ENCODE data around the gene BICC1. TPM values are rescaled to one million over a fixed set of nuclear protein-coding genes. Genes with fewer than 3 reads are reported as not detected.

BICC1 gene
- total and polyA plus RNA-seq, 2 of the 8 experiments (the other 6 are each of a cell fraction or from before 2014, with no cell fraction given) = 0.20 to 0.73 TPM

DNA sequence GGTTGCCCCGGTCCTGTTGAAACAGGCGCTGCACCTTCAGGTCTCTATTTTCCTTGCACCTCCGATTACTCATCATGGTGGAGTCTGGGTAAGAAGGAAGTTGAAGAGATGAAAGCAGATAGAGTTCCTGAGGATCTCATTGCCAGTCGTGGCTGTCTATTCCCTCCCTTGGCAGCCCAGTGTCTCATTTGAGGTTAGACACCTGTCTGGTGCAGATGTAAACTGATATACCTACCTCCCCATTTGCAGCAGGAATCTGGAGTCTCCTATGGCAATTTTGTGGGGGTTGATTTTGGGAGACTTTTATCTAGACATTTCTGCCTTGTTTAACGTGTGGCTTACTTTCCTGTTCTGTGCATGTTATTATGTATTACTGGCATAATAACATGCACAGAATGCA, 212.1 kb downstream of the BICC1 start:
- no peak overlapping the region for H3K4ac ChIP-seq (replicated peaks; ENCODE audit: insufficient read length, low read depth, low read length)
- no peak overlapping the region for H3K18ac ChIP-seq (ENCODE audit: extremely low read depth, low read length)
- no peak overlapping the region for H2BK120ac ChIP-seq (replicated peaks; ENCODE audit: low read depth, low read length)
- no peak overlapping the region for H4K91ac ChIP-seq (replicated peaks; ENCODE audit: insufficient read length, low read length)
- no peak overlapping the region for H2BK5ac ChIP-seq (ENCODE audit: low read depth, low read length)
- no peaks in the 10 kb centered on the region for H4K20me1 ChIP-seq (replicated peaks in 1 of 2; ENCODE audit: control insufficient read depth in 1 of 2, insufficient read depth in 2 of 2, low read length in 2 of 2)
- H3K4me3 ChIP-seq (ENCODE audit: extremely low read depth in 1 of 4, insufficient read depth in 2 of 4, low read depth in 3 of 4, low read length in 4 of 4) = no peak overlapping the region
- H2AK5ac ChIP-seq (ENCODE audit: low read depth, low read length) = no peak overlapping the region
- H3K79me2 ChIP-seq (ENCODE audit: control insufficient read depth in 1 of 2, insufficient read depth in 2 of 2, low read length in 2 of 2) = no peaks in the 10 kb centered on the region
- H3K23ac ChIP-seq (ENCODE audit: insufficient read length) = no peak overlapping the region
- no peak overlapping the region for H2AFZ ChIP-seq (ENCODE audit: low read length)
- H4K8ac ChIP-seq (ENCODE audit: extremely low read depth, insufficient read depth, low read length) = no peak overlapping the region
- DNase-seq (ENCODE audit: low read depth in 1 of 2, low spot score in 2 of 2) (no peak), FAIRE-seq (no peak)
- no peak overlapping the region for H3K4me2 ChIP-seq (ENCODE audit: insufficient read depth in 1 of 2, low read depth in 2 of 2, low read length in 2 of 2)
- H3K4me1 ChIP-seq (replicated peaks in 1 of 4; ENCODE audit: control insufficient read depth in 3 of 4, insufficient read depth in 4 of 4, low read length in 3 of 4) = no peaks in the 10 kb centered on the region
- no peak overlapping the region for H3K14ac ChIP-seq (ENCODE audit: insufficient read length)
- H3K27me3 ChIP-seq (replicated peaks in 1 of 4; ENCODE audit: control insufficient read depth in 3 of 4, extremely low read depth in 1 of 4, insufficient read depth in 3 of 4, low read length in 3 of 4) = no peaks in the 10 kb centered on the region
- no peak overlapping the region for H4K5ac ChIP-seq (ENCODE audit: insufficient read length, low read depth, low read length)
- CTCF ChIA-PET (ENCODE audit: partially characterized antibody) = no interaction called here
- WGBS, 2 experiments (ENCODE audit: extremely low coverage in 1 of 2, insufficient coverage in 1 of 2, insufficient read length in 1 of 2, insufficient replicate concordance in 2 of 2, low coverage in 1 of 2, low lambda C conversion rate in 2 of 2, missing lambda C conversion rate in 1 of 2) = 95% methylated on average over 5 of the region's 5 CpGs; no CpG with 5 or more reads in 1 of the 2 experiments
- H2BK12ac ChIP-seq (ENCODE audit: low read depth, low read length) = no peak overlapping the region
- no peaks in the 10 kb centered on the region for H3K23me2 ChIP-seq (ENCODE audit: low read depth, low read length)
- no peaks in the 10 kb centered on the region for H3K79me1 ChIP-seq (ENCODE audit: low read depth, low read length)
- TF ChIP-seq CHD2 (IDR thresholded peaks at IDR 0.05; ENCODE audit: low read length) (no peak), CHD1 (IDR thresholded peaks at IDR 0.05; ENCODE audit: low read depth, low read length) (no peak), SP1 (IDR thresholded peaks at IDR 0.05; ENCODE audit: low read depth, low read length) (no peak), TCF12 (IDR thresholded peaks at IDR 0.05; ENCODE audit: low read depth, low read length) (no peak), FOSL1 (IDR thresholded peaks at IDR 0.05; ENCODE audit: insufficient read depth, low read depth, low read length) (no peak), SP4 (IDR thresholded peaks at IDR 0.05; ENCODE audit: low read length) (no peak)
- 0 out of 4 replicates have a peak, but pooled peaks cover 0 to 3% of the 10 kb centered on the region in 2 experiments for H3K9me3 ChIP-seq (ENCODE audit: insufficient read depth in 2 of 2, low read depth in 1 of 2, low read length in 1 of 2)
- H3K9ac ChIP-seq (replicated peaks in 1 of 4; ENCODE audit: extremely low read depth in 1 of 4, low read depth in 3 of 4, low read length in 3 of 4) = no peak overlapping the region
- POLR2A ChIA-PET (ENCODE audit: partially characterized antibody) = no interaction called here
- H3K36me3 ChIP-seq (ENCODE audit: control insufficient read depth in 2 of 4, insufficient read depth in 4 of 4, low read length in 3 of 4) = no peaks in the 10 kb centered on the region
- no peak overlapping the region for H2BK15ac ChIP-seq (ENCODE audit: low read length)
- H3K56ac ChIP-seq (replicated peaks; ENCODE audit: insufficient read length, low read depth, low read length) = no peak overlapping the region
- no peak overlapping the region for H2BK20ac ChIP-seq (ENCODE audit: low read length)
- H3K27ac ChIP-seq (ENCODE audit: low read depth, low read length) = no peak overlapping the region
